Left colon (tissue), 2 donors: ENCODE data around the gene ABHD16B. TPM values are rescaled to one million over a fixed set of nuclear protein-coding genes. Genes with fewer than 3 reads are reported as not detected.
"Not testable (repeated sequence)": the region's sequence is repeated elsewhere in the genome, so short reads cannot be mapped to it uniquely, and the experiment has no call there.

Experiments used
- ATAC-seq: fragments of 200-7000 bp; cut with Tn5 transposase; one replicate; pipeline ENCODE4 v1.9.1; 2020; ENCODE audit warnings: mild to moderate bottlenecking, moderate library complexity
- DNase-seq, 2 donors: peaks; one replicate each; pipeline ENCODE4 v3.0.0-alpha.2; 2020
- intact Hi-C, 2 donors: fragments of 100-400 bp; cut with DNase I in 1 of 2; cut with micrococcal nuclease in 1 of 2; formaldehyde crosslinking; loops; one replicate each; pipeline versions ENCODE4 v1.11.2 to v1.14.0; 2022; cut with DNase I, micrococcal nuclease
- total RNA-seq, 2 donors: library from RNA; stranded (reverse); fragmentation: NEBNext Ultra II Directional; extraction: Animal tissue kit (Norgen Biotek cat#: 25700); gene quantifications; one replicate each; pipeline ENCODE4 v1.2.1, GENCODE V29; 2021
- donor health status: DM: no; HTN: no; CAD: no.
- donor health status: DM: yes; HTN: yes; CAD: no.

Gene ABHD16B
- total RNA-seq, 2 donors from 2014 or later = not detected

DNA sequence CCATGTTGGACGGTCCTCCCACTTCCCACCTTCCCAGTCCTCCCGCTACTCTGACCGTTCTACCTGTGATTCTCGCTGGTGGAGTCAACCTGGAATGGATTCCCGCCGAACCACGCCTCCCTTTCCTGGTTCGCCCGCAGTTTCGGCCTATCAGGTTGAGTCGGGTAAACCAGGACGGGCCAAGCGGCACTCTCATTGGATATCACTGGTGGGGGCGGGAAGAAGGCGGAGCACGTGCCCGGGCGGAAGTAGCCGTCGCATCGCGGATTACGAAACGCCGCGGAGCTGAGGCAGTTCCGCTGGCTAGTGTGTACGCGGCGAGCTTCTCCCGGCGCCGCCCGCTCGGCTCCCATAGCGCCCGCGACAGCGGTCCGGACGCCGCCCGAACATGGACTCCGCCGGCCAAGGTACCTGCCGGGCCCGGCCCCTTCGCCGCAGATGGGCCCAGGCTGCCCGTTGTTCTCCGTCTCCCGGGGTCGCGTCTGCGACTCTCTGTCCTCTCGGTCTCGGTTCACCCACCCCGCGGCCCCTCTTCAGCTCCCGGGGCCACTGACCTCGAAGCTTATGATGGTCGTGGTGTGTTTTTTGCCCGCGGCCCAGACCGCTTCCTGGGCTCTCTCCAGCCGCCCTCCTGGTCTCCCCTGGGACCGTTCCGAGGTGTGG lies 3.8 kb downstream of the ABHD16B start, which contains the start of gene TPD52L2:
Gene TPD52L2, plus strand, starts transcription at position 293 of the 663 bp plus-strand sequence. Its CDS starts 96 bp downstream, at position 389.
- intact Hi-C loops = no loop called here

DNA sequence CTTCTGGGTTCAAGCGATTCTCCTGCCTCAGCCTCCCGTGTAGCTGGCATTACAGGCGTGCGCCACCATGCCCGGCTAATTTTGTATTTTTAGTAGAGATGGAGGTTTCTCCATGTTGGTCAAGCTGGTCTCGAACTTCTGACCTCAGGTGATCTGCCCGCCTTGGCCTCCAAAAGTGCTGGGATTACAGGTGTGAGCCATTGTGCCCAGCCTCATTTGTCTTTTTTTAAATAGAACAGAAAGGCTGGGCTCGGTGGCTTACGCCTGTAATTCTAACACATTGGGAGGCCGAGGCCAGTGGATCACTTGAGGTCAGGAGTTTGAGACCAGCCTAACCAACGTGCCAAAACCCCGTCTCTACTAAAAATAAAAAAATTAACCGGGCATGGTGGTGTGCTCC lies 5.7 kb downstream of the ABHD16B start:
- ATAC-seq, intact Hi-C loops: not testable (repeated sequence)

More for the DNA sequence above, 3.8 kb downstream of the ABHD16B start, which contains the start of gene TPD52L2:
- peak; percentile 98 to 99 for DNase-seq
- peak; percentile 82 for ATAC-seq

DNA sequence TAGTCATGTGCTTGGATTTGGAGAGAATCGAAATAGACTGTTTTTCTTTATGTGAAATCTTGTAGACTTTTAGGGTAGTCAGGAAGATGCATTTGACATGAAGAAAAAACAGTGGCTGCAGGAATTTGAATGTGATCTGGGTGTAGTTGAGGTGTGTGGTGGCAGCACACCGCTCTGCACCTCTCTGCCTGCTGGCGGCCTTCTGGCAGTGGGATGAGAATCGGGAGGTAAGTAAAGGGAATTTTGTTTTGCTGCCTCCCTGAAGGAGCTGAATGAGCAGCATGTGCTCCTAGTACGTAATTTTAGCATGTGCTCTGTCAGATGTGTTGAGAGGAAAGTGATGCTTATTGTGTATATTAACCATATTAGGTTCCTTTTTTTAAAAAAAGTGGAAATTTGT lies 7.0 kb downstream of the ABHD16B start:
- DNase-seq (no peak), ATAC-seq (no peak)
- intact Hi-C loops = no loop called here

More for the DNA sequence above, 5.7 kb downstream of the ABHD16B start:
- not testable (repeated sequence) for DNase-seq

DNA sequence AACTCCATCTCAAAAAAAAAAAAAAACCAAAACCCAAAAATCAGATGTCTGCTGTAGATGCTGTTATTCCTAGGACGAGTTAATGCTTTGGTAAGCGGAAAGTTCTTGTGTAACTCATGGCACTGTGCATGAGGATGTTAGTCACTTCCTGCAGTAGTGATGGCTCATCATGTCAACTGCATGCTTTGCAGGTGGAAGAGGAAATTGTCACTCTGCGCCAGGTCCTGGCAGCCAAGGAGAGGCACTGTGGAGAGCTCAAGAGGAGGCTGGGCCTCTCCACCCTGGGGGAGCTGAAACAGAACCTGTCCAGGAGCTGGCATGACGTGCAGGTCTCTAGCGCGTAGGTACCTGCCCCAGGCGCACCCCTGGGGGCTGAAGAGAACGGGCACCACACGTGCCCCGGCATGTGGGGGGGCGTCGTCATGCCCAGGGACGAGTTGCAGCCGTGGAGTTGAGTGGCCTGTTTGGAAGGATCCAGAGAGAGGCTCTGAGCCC lies 12.2 kb downstream of the ABHD16B start:
- intact Hi-C loops = no loop called here
- ATAC-seq (peak; percentile 20), DNase-seq (no peak)

DNA sequence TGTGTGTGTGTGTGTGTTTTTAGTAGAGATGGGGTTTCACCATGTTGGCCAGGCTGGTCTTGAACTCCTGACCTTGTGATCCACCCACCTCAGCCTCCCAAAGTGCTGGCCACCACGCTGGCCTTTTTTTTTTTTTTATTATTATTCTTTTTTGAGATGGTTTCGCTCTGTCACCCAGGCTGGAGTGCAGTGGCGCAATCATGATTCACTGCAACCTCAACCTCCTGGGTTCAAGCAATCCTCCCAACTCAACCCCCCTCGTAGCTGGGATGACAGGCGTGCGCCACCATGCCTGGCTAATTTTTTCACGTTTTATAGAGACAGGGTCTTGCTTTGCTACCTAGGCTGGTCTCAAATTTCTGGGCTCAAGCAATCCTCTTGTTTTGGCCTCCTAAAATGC lies 12.9 kb downstream of the ABHD16B start:
- ATAC-seq, DNase-seq, intact Hi-C loops: not testable (repeated sequence)

DNA sequence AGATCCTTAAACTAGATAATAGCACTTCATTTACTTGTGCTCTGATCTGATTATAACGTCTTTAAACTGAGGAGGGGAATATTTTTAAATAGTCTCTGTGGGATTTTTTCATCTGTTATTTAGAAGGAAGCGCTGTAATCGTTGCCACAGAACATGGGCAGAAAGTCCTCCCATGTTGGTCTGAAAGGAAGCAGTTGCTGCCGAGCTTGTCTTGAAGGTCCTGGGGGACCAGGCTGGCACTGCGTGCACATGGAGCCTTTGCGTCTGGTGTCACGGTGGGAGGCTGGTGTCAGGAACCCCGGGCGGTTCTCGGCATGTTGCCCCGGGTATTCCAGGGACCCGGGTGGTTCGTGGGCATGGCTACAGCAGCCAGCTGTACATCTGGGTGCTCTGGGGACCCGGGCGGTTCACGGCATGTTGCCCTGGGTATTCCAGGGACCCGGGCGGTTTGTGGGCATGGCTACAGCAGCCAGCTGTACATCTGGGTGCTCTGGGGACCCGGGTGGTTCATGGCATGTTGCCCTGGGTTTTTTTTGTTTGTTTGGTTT lies 15.3 kb downstream of the ABHD16B start:
- DNase-seq = no peak
- intact Hi-C loops = no loop called here
- no peak for ATAC-seq

DNA sequence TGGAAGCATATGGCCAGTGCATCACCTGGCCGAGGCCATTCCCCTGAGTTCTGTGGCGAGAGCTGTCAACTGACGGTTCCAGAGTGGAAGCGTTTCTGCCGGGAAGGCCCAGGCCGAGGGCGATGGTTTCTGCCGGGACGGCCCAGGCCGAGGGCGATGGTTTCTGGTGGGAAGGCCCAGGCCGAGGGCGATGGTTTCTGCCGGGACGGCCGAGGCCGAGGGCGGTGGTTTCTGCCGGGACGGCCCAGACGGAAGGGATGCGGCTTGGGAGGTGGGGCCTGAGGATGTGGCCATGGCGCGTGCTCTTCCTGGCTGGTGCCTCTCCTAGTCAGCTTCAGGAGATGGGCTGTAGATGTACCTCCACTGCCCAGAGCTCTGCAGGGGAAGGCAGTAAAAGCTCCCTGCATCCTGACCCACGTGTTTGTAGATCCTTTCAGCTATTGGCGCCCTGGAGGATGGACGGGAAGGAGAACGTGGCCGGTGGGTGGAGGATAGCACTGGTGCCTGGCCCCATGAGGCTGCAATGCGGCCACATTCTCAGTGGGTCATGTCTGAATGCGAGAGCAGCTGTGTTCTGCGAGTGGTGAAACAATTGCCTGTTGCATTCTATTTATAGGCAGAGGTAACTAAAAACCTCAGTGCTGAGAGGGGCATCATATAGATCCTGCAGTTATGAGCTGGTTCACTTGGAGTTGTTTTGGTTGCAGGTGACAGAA lies 16.6 kb downstream of the ABHD16B start:
- ATAC-seq (no peak), DNase-seq (no peak)
- intact Hi-C loops = no loop called here

DNA sequence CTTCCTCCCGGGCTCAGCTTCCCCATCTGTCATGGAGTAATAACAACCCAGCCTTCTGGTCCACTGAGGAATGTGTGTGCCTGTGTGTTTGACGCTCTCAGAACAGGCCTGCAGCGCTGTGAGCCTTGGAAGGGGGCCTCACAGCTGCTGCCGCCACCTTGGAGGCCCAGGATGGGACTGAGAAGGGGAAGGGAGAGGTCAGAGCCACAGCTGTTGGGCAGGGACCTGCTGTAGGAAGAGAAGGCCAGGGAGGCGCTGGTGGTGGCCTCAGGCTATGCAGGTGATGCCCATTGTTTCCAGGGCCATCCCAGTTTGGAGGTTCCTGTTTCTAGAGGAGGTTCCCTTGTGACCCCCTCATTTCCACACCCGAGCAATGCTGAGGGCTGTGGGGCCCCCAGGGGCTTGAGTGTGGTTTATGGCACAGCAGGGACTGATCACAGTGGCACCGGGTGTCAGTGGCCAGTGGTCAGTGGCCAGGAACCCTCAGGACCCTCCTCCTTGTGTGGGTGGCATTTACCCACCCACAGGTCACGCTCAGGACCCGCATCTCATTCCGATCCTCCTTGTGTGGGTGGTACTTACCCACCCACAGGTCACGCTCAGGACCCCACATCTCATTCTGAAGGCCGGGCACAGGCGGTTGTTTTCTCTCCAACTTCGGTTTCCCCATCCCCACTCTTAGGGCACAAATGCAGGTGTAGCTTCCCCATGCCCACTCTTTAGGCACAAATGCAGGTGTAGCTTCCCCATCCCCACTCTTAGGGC lies 17.8 kb downstream of the ABHD16B start:
- intact Hi-C loops = no loop called here
- no peak for DNase-seq
- ATAC-seq = no peak

DNA sequence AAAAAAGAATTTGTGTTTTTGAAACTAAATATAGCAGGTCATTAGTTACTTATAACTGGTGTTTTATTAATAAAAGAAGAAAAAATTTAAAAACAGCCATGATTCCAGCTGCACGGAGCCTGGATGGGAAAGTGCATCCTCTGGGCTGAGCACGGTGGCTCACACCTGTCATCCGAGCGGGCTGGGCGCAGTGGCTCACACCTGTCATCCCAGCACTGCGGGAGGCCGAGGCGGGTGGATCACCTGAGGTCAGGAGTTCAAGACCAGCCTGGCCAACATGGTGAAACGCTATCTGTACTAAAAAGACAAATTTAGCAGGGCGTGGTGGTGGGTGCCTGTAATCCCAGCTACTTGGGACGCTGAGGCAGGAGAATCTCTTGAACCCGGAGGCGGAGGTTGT lies 19.6 kb downstream of the ABHD16B start:
- intact Hi-C loops, ATAC-seq, DNase-seq: not testable (repeated sequence)

DNA sequence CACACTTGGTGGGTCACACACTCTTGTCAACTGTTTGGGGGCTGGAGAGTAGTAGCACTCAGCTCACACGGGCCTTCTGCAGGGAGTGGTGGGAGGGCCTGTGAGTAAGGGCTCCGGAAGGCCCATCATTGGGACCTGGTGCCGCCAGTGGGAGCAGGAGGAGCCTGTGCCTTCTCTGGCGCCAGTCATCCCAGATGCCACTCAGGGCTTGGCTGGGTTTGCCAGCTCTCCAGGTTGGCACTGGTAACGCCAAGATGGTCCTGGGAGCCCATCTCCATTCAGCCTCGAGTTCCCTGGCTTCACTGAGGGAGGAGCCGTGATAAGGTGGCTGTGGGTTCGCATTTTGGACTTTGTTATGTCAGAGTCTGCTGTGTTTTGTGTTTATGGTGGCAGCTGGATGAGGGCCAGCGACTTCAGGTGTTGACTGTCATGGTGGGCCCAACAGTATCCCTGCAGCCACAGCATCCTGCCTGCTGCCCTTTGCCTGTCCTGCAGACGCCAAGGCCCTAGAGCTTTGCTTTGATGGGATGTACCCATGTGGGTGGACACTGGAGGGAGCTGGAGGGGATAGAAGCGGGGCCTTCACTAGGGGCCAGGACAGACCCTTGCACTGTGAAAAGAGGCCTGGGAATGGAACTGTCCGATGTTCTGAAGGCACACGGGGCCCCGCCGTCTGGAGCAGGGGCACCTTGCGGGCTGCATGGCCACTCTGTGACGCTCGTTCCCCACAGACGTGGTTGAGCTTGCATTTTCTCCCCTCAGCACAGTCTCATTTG lies 20.3 kb downstream of the ABHD16B start:
- intact Hi-C loops = no loop called here
- ATAC-seq = peak; percentile 32
- no peak for DNase-seq

DNA sequence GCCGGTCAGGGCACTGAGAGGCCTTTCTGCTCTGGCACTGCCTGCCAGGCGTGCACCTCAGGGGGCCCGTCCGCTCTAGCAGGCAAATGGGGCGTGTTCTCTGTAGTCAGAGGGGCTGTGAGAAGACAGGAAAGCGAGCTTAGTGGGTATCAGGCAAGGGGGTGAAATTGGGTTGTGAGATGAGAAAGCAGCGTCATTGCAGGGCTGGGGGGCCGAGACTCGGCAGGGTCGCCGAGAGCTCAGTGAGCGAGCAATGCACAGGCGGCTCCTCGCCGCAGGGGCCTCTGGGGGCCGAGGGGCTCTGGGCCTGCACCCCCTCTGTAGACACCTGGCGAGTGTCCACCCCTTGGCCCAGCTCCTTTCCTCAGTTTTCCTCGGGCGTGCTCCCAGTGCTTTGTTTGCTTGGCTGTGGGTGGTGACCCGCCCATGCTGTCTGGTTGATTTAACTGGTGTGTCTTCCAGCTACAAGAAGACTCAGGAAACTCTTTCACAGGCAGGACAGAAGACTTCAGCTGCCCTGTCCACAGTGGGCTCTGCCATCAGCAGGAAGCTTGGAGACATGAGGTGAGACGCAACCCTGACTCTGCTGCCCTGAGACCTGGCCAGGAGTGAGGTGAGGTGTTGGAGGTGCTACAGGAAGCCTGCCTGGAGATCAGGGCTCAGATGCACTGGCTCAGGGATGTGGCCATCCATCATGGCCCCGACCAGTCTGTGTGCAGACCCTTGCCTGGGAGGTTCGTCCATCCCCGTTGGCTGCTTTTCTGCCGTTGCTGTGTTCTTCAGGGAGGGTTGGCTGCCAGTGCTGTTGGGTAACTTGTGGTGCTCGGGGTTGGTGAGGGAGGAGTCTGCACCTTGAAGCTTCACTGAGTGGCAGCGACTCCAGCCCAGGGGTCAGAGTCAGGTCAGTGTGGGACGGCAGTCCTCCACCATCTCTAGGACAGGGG lies 21.2 kb downstream of the ABHD16B start:
- DNase-seq (no peak), ATAC-seq (peak; percentile 59)
- intact Hi-C loops = no loop called here

DNA sequence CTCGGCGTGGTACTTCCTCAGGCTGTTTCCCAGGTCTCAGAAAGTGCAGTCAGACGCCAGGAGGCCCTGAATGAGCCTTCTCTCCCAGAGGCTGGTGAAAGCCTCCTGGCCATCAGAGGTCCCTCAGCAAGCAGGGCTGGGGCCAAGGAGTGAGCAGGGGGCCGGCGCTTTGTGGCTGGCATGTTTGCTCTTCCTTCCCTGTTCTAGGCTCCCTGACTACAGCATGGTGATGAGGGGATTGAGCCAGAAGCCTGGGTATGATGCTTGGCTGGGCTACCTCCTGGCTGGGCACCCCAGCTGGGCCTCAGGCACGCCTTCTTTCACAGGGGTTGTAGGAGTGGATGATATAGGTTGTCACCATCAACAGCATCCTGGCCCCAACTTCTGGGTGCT lies 21.9 kb downstream of the ABHD16B start:
- no peak for ATAC-seq
- DNase-seq = no peak
- intact Hi-C loops = no loop called here

DNA sequence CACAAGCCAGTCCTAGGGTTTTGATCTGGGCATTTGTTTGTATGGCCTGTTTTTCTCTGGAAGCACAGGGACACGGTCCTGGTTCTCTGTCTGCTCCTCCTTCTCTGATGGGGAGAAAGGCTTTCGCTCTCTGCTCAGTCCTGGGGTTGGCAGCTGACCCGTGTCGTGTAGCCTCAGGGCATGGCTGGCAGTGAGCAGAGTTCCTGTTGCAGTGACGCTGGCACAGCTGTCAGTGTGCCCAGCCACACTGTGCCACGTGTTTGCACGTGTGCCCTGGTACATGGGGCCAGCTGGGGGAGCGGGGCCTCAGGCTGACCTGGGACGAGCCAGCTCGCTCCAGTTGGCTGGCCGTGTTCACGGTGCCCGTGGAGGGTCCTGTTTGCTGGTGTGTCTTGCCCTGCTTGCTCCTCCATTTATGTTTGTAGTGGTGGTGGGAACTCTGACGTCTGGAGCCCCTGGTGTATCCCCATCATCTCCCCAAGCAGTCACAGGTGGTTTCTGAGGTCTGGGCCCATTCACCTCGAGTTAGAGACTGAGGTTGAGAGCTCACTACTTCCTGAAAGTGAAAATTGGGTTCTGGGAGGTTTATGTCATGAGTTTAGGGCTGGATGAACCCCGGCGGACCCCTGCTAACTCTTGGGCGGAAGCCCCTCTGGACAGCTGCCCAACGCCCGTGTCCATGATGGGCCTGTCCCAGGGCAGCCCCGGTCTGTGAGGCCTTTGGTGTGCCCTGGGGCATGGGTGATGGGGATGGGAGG lies 23.4 kb downstream of the ABHD16B start:
- ATAC-seq = no peak
- intact Hi-C loops = no loop called here
- DNase-seq = no peak

DNA sequence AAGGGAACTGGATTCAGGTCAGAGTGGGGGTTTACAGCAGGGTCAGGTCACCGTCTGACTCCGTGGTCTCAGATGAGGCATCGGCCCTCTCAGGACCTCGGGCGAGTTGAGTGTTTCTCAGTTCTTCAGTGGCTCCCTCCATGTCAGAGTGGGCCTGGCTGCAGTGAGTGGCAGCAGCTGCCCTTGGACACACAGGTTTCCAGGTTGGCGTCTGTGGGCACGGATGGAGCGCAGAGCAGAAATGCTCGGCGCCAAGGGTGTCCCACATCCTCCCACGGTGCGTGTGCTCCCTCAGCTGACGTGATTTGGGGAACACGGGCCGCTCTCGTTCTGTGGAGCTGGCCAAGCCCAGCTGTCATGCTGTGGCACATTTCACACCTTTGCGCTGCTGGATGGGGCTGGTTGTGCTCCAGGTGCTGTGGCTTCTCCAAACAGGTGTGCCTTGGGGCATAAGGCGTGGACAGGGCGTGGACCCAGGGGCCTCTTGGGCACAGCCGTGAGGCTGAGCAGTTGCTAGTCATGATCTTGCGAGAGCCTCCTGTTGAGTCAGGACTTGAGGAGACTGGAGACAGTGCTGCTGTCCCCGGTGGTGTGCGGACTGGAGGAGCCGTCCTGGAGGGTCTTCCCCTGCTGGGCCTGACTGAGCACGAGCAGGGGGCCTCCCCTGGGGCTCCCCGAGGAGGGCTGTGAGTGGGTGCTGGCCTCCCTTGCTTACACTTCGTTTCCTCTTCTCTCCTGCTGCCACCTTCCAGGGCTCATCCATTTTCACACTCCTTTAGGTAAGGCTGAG lies 24.2 kb downstream of the ABHD16B start:
- ATAC-seq (peak; percentile 57), DNase-seq (no peak)
- intact Hi-C loops = no loop called here

DNA sequence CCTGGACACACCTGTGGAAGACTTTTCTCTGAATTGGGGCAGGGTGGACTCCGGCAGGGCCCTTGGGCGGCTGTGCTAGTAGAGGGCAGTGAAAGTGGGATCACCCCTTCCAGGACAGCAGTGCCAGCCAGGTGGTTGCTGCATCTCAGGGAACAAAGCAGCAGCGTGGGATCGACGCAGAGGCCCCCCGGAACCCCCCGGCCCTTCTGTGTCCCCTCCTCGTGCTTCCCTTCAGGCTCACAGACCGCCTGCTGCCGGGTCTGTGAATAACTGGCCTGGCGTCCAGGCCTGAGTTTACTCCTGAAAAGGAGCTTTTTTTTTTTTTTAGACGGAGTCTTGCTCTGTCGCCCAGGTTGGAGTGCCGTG lies 24.7 kb downstream of the ABHD16B start:
- ATAC-seq (no peak), DNase-seq (no peak)
- intact Hi-C loops = no loop called here

DNA sequence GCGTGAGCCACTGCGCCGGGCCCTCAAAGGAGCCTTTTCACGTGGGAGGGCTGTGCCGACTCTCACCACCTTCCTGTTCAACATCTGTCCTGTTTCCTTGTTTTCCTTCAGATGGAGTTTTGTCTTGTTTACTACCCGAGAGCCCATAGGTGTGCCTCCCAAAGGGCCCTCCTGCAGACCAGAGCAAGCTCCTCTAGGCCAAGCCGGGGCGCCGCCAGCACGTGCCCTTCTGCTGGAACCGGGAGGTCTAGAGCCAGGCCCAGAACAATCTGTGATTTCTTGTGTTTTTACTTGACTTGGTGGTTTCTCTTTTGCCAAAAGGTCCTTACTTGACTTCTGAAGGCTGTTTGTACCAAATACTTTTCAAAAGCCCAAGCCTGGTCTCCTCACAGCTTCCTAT lies 25.6 kb downstream of the ABHD16B start:
- intact Hi-C loops = no loop called here
- ATAC-seq (no peak), DNase-seq (no peak)
